IgD-negative memory B cell (primary cell): Measurements from ENCODE around the gene ATP6V1F. TPM values are rescaled to one million over a fixed set of nuclear protein-coding genes. Genes with fewer than 3 reads are reported as not detected.

Experiments
- H3K27ac Mint-ChIP-seq, 3 donors: one replicate each; pipeline ENCODE4 v1.8.0; 2020 to 2022; ENCODE audit warnings: mild to moderate bottlenecking in 3 of 3, mixed read lengths in 3 of 3, moderate library complexity in 1 of 3
- H3K27me3 Mint-ChIP-seq: one replicate; pipeline ENCODE4 v1.8.0; 2021; ENCODE audit warnings: mixed read lengths
- H3K36me3 Mint-ChIP-seq: one replicate; pipeline ENCODE4 v1.8.0; 2020; ENCODE audit warnings: mild to moderate bottlenecking, mixed read lengths
- H3K4me1 Mint-ChIP-seq, 3 donors: one replicate each; pipeline ENCODE4 v1.8.0; 2020 to 2022; ENCODE audit warnings: mixed read lengths in 3 of 3, mild to moderate bottlenecking in 1 of 3
- H3K4me3 Mint-ChIP-seq, 4 donors: one replicate each; pipeline ENCODE4 v1.8.0; 2020 to 2022; ENCODE audit warnings: mild to moderate bottlenecking in 4 of 4, mixed read lengths in 4 of 4, moderate library complexity in 3 of 4
- H3K9me3 Mint-ChIP-seq, 3 donors: one replicate each; pipeline ENCODE4 v1.8.0; 2020 to 2021; ENCODE audit warnings: mixed read lengths in 3 of 3, mild to moderate bottlenecking in 1 of 3
- polyA plus RNA-seq: library from polyadenylated mRNA; unstranded; fragments of 300-500 nt; fragmentation: Illumina TruSeq; gene quantifications from one replicate; pipeline ENCODE4 v1.2.3, GENCODE V29; 2021

ATP6V1F gene
- polyA plus RNA-seq, 1 donor from 2014 or later = 325 TPM

GRCh38 chr7:128852537-128853254 is 10.0 kb upstream of the ATP6V1F start:
- Mint-ChIP-seq H3K4me3 (no peak overlapping the region), H3K4me1 (no peaks in the 10 kb centered on the region), H3K27ac (no peak overlapping the region), H3K9me3 (no peaks in the 10 kb centered on the region), H3K27me3 (peaks cover 2% of the 10 kb centered on the region), H3K36me3 (no peaks in the 10 kb centered on the region)

GRCh38 chr7:128853799-128854198 is 8.9 kb upstream of the ATP6V1F start:
- H3K4me3 Mint-ChIP-seq = no peak overlapping the region
- no peaks in the 10 kb centered on the region for H3K9me3 Mint-ChIP-seq
- H3K36me3 Mint-ChIP-seq = no peaks in the 10 kb centered on the region
- peaks cover 2% of the 10 kb centered on the region for H3K27me3 Mint-ChIP-seq
- H3K4me1 Mint-ChIP-seq = no peaks in the 10 kb centered on the region
- H3K27ac Mint-ChIP-seq = no peak overlapping the region

GRCh38 chr7:128854396-128854795 is 8.3 kb upstream of the ATP6V1F start:
- H3K36me3 Mint-ChIP-seq = no peaks in the 10 kb centered on the region
- no peak overlapping the region for H3K4me3 Mint-ChIP-seq
- H3K27ac Mint-ChIP-seq = no peak overlapping the region
- peaks cover 2% of the 10 kb centered on the region for H3K27me3 Mint-ChIP-seq
- H3K9me3 Mint-ChIP-seq = no peaks in the 10 kb centered on the region
- no peaks in the 10 kb centered on the region for H3K4me1 Mint-ChIP-seq

GRCh38 chr7:128855559-128855958 is 7.1 kb upstream of the ATP6V1F start:
- H3K27me3 Mint-ChIP-seq = peaks cover 2% of the 10 kb centered on the region
- no peak overlapping the region for H3K4me3 Mint-ChIP-seq
- H3K27ac Mint-ChIP-seq = peak overlapping the region in 1 of 3 donors; percentile 46
- H3K36me3 Mint-ChIP-seq = no peaks in the 10 kb centered on the region
- peaks cover 0 to 3% (median 2%) of the 10 kb centered on the region in 3 donors for H3K4me1 Mint-ChIP-seq
- H3K9me3 Mint-ChIP-seq = no peaks in the 10 kb centered on the region

GRCh38 chr7:128856001-128856718 is 6.5 kb upstream of the ATP6V1F start:
- Mint-ChIP-seq H3K4me3 (no peak overlapping the region), H3K27me3 (peaks cover 2% of the 10 kb centered on the region), H3K27ac (peak overlapping the region in 1 of 3 donors; percentile 31), H3K4me1 (peaks cover 0 to 3% (median 2%) of the 10 kb centered on the region in 3 donors), H3K36me3 (no peaks in the 10 kb centered on the region), H3K9me3 (no peaks in the 10 kb centered on the region)

DNA sequence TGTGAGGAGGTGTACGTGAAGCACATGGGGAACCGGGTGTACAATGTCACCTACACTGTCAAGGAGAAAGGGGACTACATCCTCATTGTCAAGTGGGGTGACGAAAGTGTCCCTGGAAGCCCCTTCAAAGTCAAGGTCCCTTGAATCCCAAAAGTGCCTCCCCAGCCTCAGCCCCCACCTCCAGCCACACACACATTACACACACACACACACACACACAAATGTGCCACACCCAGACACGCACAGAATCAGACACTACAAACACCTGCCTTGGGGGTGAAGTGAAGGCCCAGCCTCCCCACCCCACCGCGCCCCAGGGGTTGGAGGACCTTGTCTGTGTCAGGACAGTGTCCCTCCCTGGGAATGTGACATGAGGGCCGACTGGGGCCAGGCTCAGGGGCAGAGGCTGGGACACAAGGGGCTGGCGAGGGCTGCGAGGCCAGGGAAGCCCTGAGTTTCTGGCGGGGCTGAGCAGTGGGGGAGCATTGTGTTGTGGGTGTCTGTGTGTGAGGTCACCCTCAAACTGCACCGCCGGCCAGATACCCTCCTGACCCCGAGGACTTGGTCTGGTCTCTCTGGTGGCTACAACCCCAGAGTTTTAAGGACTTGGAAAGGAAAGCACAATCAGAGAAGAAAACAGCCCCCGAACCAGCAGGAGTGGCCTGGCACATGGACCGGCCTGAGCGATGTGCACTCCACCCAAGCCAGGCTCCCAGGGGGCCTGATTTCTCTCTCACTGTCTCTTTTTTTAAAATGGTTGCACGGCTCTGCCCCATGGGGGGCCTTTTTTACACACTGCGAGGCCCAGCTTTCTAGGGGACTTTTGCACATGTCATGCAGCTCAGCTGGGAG is 4.0 kb upstream of the ATP6V1F start:
- no peaks in the 10 kb centered on the region for H3K9me3 Mint-ChIP-seq
- peaks cover 10 to 16% (median 12%) of the 10 kb centered on the region in 3 donors for H3K4me1 Mint-ChIP-seq
- no peaks in the 10 kb centered on the region for H3K27me3 Mint-ChIP-seq
- no peaks in the 10 kb centered on the region for H3K36me3 Mint-ChIP-seq
- H3K27ac Mint-ChIP-seq = no peak overlapping the region
- H3K4me3 Mint-ChIP-seq = no peak overlapping the region

DNA sequence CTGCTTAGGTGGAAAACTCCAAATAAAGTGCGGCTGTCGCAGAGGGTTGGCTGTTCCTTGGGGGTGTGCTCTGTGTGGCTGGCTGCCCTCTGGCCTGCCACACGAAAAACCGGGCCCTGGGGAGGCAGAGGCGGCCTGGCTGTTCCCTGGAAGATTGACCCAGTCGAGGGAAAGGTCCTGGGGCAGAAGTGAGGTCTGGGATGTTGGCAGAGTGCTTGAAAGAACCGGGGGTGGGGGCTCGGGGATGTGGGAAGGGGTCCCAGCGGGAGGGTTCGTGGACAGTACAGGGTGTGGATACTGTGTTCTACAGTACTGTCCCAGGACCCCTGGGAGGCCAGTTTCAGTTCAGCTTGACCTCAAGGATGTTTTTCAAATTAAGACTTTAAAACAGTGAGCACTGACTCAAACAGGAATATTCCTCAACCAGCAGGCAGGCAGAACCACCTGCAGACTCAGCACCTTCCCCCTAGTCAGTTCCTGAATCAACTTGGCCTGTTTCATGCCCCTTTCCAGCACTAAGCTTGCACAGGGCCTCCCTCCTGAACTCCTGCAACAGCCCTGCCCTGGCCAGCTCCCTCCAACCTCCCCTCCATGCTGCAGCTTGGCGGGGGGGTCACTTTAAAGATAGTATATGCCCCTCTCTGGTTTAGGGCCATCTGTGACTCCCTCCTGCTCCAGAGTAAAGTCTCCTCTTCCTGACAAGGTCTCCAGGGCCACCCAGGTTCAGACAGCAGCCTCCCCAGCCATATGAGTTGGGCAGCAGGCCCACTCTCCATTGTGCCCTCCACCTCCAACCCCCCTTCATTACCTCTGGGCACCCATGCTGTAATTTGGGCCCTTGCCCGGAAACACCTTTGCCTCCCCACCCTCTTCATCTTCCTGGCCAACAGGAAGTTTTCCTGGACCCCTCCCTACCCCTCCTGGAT is 3.2 kb upstream of the ATP6V1F start:
- Mint-ChIP-seq H3K9me3 (no peaks in the 10 kb centered on the region), H3K4me3 (no peak overlapping the region), H3K27me3 (no peaks in the 10 kb centered on the region), H3K27ac (peak overlapping the region in 2 of 3 donors; percentile 29 to 59), H3K4me1 (peaks cover 15 to 18% (median 15%) of the 10 kb centered on the region in 3 donors), H3K36me3 (no peaks in the 10 kb centered on the region)

GRCh38 chr7:128860158-128861073 is 2.2 kb upstream of the ATP6V1F start:
- Mint-ChIP-seq H3K4me3 (peak overlapping the region in 1 of 4 donors; percentile 54), H3K36me3 (peaks cover 6% of the 10 kb centered on the region), H3K27ac (peak overlapping the region in 1 of 3 donors; percentile 59), H3K4me1 (peaks cover 15 to 22% (median 20%) of the 10 kb centered on the region in 3 donors), H3K9me3 (no peaks in the 10 kb centered on the region), H3K27me3 (no peaks in the 10 kb centered on the region)

DNA sequence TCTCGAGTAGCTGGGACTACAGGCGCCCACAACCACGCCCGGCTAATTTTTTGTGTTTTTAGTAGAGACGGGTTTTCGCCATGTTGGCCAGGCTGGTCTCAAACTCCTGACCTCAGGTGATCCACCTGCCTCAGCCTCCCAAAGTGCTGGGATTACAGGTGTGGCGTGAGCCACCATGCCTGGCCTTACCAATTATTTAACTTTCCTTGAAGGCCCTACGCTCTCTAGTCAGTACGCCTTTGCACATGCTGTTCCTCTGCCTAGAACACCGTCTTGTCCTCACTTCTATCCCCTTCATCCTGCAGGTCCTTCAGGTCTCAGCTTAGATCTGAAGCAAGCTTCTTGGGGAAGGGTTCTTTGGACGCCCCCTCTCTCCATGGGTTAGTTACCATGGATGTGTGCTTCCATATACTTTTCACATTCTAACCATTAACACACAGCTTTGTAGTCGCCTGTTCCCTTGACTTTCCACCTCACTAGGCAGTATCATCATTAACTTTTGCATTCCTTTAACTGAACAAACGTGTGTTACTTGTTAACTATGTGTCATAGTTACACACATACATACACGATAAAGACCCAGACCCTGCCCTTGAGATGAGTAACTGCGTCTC is 592 bp upstream of the ATP6V1F start:
- peaks cover 9% of the 10 kb centered on the region for H3K36me3 Mint-ChIP-seq
- H3K4me3 Mint-ChIP-seq = peak overlapping the region; percentile 92 to 100 (median 97)
- H3K4me1 Mint-ChIP-seq = peaks cover 18 to 24% (median 20%) of the 10 kb centered on the region in 3 donors
- H3K27me3 Mint-ChIP-seq = no peaks in the 10 kb centered on the region
- H3K9me3 Mint-ChIP-seq = no peaks in the 10 kb centered on the region
- H3K27ac Mint-ChIP-seq = peak overlapping the region; percentile 96 to 100 (median 99)

GRCh38 chr7:128863433-128863989 is 855 bp downstream of the ATP6V1F start:
- peaks cover 21 to 27% (median 22%) of the 10 kb centered on the region in 3 donors for H3K4me1 Mint-ChIP-seq
- no peaks in the 10 kb centered on the region for H3K27me3 Mint-ChIP-seq
- H3K36me3 Mint-ChIP-seq = peaks cover 9% of the 10 kb centered on the region
- H3K4me3 Mint-ChIP-seq = peak overlapping the region; percentile 92 to 100 (median 97)
- no peaks in the 10 kb centered on the region for H3K9me3 Mint-ChIP-seq
- H3K27ac Mint-ChIP-seq = peak overlapping the region; percentile 96 to 100 (median 99)

GRCh38 chr7:128865303-128865702 is 2.6 kb downstream of the ATP6V1F start:
- peak overlapping the region in 2 of 3 donors; percentile 79 to 80 for H3K27ac Mint-ChIP-seq
- peaks cover 4% of the 10 kb centered on the region for H3K27me3 Mint-ChIP-seq
- H3K36me3 Mint-ChIP-seq = peaks cover 10% of the 10 kb centered on the region
- peaks cover 24 to 29% (median 26%) of the 10 kb centered on the region in 3 donors for H3K4me1 Mint-ChIP-seq
- H3K9me3 Mint-ChIP-seq = no peaks in the 10 kb centered on the region
- peak overlapping the region in 2 of 4 donors; percentile 36 to 61 for H3K4me3 Mint-ChIP-seq

DNA sequence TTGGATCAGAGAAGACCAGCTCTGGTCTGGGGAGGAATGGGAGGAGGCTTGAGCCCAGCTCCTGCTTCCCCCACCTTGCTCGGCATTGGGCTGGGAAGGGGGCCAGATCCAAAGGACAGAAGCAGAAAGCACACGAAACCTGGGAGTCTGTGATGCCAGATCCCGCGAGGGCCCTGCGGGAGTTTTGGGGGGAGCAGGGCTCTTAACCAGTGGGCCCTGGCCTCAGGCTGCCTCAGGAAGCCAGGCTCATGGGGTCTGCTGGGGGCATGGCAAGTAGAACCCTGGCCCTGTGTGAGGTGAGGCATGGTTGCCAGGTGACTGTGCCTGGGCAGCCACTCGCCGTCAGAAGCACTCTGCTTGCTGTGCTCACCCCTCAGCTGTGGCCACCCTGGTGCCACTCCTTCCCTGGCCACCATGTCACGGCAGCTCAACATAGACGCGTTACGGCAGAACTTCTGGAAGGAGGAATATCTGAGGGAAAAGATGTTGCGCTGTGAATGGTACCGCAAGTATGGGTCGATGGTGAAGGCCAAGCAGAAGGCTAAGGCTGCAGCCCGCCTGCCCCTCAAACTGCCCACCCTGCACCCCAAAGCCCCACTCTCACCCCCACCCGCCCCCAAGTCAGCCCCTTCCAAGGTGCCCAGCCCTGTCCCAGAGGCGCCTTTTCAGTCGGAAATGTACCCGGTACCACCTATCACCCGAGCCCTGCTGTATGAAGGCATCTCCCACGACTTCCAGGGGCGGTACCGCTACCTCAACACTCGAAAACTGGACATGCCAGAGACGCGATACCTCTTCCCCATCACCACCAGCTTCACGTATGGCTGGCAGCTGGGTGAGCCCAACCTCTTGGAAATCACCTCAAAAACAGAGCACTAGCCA is 3.6 kb downstream of the ATP6V1F start:
- H3K9me3 Mint-ChIP-seq = no peaks in the 10 kb centered on the region
- H3K27ac Mint-ChIP-seq = peak overlapping the region in 2 of 3 donors; percentile 79 to 80
- H3K4me1 Mint-ChIP-seq = peaks cover 24 to 32% (median 27%) of the 10 kb centered on the region in 3 donors
- H3K36me3 Mint-ChIP-seq = peaks cover 11% of the 10 kb centered on the region
- peaks cover 6% of the 10 kb centered on the region for H3K27me3 Mint-ChIP-seq
- peak overlapping the region in 1 of 4 donors; percentile 36 for H3K4me3 Mint-ChIP-seq
